ENCODE data around the gene STRIP1.

STRIP1 gene

DNA sequence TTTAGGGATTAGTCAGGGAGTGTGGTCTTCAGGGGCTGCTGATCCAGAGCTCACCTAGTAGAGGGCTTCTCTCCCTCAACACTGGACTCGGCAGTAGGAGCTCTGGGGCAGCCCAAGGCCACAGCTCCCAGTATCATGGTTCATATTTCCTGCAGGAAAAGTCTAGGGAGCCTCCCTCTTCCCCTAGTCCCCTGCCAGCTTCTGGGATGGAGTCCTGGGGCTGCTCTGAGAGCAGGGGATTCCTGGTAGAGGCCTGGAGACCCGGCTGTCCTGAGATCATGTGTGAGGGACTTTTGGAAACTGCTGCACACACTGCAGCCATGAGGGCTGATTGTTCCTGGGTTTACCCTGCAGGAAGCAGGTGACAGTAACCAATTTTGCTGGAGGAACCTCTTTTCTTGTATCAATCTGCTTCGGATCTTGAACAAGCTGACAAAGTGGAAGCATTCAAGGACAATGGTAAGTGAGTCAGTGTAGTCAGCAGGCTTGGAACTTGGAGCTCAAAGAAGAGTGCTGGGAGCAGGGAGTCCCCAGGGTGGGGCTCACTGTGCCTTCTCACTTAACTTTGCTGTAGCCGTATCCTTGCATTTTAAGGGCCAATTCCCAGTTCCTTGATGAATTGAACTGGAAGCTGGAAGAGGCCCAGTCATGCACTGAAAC lies 16.3 kb downstream of the STRIP1 start:
- Mint-ChIP-seq H3K4me3 (no peak overlapping the region), H3K27ac (no peak overlapping the region), H3K36me3 (ENCODE audit: low read depth) (peaks cover 43% of the 10 kb centered on the region), H3K4me1 (ENCODE audit: low read depth) (no peaks in the 10 kb centered on the region), H3K27me3 (ENCODE audit: low read depth) (no peaks in the 10 kb centered on the region), H3K9me3 (no peaks in the 10 kb centered on the region)

DNA sequence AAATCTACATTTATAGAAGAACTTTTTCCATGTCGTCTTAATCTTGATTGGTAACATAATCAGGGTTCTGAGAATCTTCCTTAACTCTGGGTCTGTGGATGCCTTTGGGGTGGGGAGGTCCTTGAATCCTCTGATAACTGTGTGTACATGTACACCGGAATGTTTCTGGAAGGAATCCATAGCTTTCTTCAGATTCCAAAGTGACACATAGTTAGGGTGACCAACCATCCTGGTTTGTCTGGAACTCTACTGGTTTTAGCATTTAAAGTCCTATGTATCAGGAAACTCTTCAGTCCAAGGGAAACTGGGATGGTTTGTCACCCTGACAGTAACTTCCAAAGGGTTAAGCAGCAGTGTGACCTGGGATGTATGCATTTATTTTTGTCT lies 16.8 kb downstream of the STRIP1 start:
- no peak overlapping the region for H3K27ac Mint-ChIP-seq
- H3K9me3 Mint-ChIP-seq: no peaks in the 10 kb centered on the region
- H3K27me3 Mint-ChIP-seq (ENCODE audit: low read depth): no peaks in the 10 kb centered on the region
- H3K4me3 Mint-ChIP-seq: no peak overlapping the region
- H3K4me1 Mint-ChIP-seq (ENCODE audit: low read depth): no peaks in the 10 kb centered on the region
- H3K36me3 Mint-ChIP-seq (ENCODE audit: low read depth): peaks cover 43% of the 10 kb centered on the region

- Mint-ChIP-seq H3K9me3 (no peaks in the 10 kb centered on the region), H3K27ac (no peak overlapping the region), H3K4me1 (ENCODE audit: low read depth) (no peaks in the 10 kb centered on the region), H3K27me3 (ENCODE audit: low read depth) (no peaks in the 10 kb centered on the region), H3K4me3 (no peak overlapping the region), H3K36me3 (ENCODE audit: low read depth) (peaks cover 35% of the 10 kb centered on the region)
Observed at GRCh38 chr1:110053552-110054428, 19.4 kb downstream of the STRIP1 start.

- Mint-ChIP-seq H3K36me3 (ENCODE audit: low read depth) (peaks cover 30% of the 10 kb centered on the region), H3K27ac (no peak overlapping the region)
Observed at GRCh38 chr1:110055493-110056284, 21.3 kb downstream of the STRIP1 start.

GRCh38 chr1:110056285-110056683 lies 21.9 kb downstream of the STRIP1 start:
- H3K4me1 Mint-ChIP-seq (ENCODE audit: low read depth): peaks cover 1% of the 10 kb centered on the region
- no peak overlapping the region for H3K4me3 Mint-ChIP-seq
- H3K27ac Mint-ChIP-seq: no peak overlapping the region
- H3K27me3 Mint-ChIP-seq (ENCODE audit: low read depth): no peaks in the 10 kb centered on the region
- peaks cover 28% of the 10 kb centered on the region for H3K36me3 Mint-ChIP-seq (ENCODE audit: low read depth)
- no peaks in the 10 kb centered on the region for H3K9me3 Mint-ChIP-seq

More at GRCh38 chr1:110055493-110056284, 21.3 kb downstream of the STRIP1 start:
- Mint-ChIP-seq H3K27me3 (ENCODE audit: low read depth) (no peaks in the 10 kb centered on the region), H3K9me3 (no peaks in the 10 kb centered on the region), H3K4me1 (ENCODE audit: low read depth) (peaks cover 1% of the 10 kb centered on the region), H3K4me3 (no peak overlapping the region)

DNA sequence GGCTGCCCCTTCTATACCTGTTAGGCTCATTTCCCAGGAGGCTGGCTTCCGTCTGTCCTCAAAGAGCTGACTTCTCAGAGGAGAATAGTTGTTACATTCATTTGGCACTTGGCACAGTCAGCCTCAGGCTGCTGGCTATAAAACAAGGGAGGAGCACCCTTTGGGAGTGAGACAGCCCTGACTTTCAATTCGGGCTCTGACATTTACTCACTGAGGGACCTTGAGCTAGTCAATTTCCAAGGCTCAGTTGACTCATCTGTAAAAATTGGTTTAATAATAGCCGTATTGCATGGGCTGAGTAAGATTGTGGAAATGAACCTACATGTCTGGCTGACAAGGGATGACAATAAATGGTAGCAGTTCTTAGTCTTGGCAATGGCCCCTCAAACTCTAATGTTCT lies 22.4 kb downstream of the STRIP1 start:
- H3K27ac Mint-ChIP-seq: no peak overlapping the region
- peaks cover 1% of the 10 kb centered on the region for H3K4me1 Mint-ChIP-seq (ENCODE audit: low read depth)
- peaks cover 27% of the 10 kb centered on the region for H3K36me3 Mint-ChIP-seq (ENCODE audit: low read depth)

DNA sequence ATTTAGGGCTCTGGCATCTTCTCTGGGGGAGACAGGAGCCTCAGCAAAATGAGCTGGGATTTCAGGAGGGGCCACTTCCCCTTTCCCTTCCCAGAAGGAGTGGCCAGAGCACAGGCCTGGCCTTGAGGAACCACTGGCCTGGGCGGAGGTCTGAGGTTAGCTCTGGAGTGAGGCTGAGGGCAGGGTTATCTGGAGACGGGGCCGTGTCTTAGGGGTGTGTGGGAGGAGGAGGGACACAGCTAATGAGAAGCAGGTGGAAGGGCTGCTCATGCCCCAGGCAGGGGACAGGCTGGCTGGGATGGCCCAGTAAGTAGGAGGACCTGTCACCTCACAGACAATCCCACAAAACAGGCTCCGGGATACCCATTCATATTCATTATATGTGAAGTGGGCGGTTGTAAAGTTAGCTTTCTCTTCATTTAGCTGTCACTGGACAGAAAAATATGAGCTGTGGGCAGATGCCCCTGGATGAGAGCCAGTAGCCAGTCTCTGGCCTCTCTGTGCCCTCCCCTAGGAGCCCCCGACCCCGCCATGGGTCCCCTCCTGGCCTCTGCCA lies 23.6 kb downstream of the STRIP1 start:
- H3K27ac Mint-ChIP-seq: no peak overlapping the region
- peaks cover 1% of the 10 kb centered on the region for H3K4me1 Mint-ChIP-seq (ENCODE audit: low read depth)
- H3K27me3 Mint-ChIP-seq (ENCODE audit: low read depth): no peaks in the 10 kb centered on the region
- H3K4me3 Mint-ChIP-seq: no peak overlapping the region
- H3K9me3 Mint-ChIP-seq: no peaks in the 10 kb centered on the region
- H3K36me3 Mint-ChIP-seq (ENCODE audit: low read depth): peaks cover 24% of the 10 kb centered on the region

More for the DNA sequence above, 22.4 kb downstream of the STRIP1 start:
- H3K27me3 Mint-ChIP-seq (ENCODE audit: low read depth): no peaks in the 10 kb centered on the region
- no peaks in the 10 kb centered on the region for H3K9me3 Mint-ChIP-seq
- no peak overlapping the region for H3K4me3 Mint-ChIP-seq

GRCh38 chr1:110058591-110058990 lies 24.2 kb downstream of the STRIP1 start:
- Mint-ChIP-seq H3K4me1 (ENCODE audit: low read depth) (peaks cover 1% of the 10 kb centered on the region), H3K4me3 (no peak overlapping the region), H3K9me3 (no peaks in the 10 kb centered on the region), H3K36me3 (ENCODE audit: low read depth) (peaks cover 19% of the 10 kb centered on the region), H3K27me3 (ENCODE audit: low read depth) (no peaks in the 10 kb centered on the region), H3K27ac (no peak overlapping the region)

- Mint-ChIP-seq H3K4me1 (ENCODE audit: low read depth) (peaks cover 1% of the 10 kb centered on the region), H3K27ac (no peak overlapping the region), H3K27me3 (ENCODE audit: low read depth) (no peaks in the 10 kb centered on the region), H3K9me3 (no peaks in the 10 kb centered on the region), H3K36me3 (ENCODE audit: low read depth) (peaks cover 12% of the 10 kb centered on the region), H3K4me3 (no peak overlapping the region)
Observed at GRCh38 chr1:110059133-110059863, 24.9 kb downstream of the STRIP1 start.

DNA sequence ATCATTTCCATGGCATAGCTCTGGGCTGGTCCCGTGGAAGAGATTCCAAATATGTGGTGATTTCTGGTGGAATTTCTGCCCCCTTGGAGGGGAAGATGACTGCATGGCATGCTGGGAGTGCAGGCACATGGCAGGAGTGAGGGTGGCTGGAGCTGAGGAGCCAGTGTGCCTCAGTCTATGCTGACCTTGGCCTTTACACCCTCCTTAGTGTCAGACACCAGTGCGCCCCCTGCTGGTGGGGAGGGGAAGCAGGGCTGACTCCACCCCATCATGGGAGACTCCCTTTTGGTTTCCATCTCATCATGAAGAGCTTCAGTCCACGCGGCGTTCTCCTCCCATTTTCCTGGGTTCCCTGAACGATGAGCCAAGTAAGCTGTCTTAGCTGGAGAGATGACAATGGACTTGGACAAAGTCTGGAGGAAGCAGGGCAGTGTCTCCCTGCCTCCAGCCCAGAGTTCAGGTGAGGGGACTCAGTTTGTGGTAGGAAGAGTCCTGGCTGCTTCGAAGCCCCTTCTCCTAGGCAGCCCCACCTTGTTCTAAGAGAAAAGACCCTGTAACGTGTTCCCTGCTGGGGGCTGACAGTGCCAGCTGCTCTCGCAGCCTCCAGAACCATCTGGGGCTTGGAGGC lies 25.7 kb downstream of the STRIP1 start:
- no peak overlapping the region for H3K27ac Mint-ChIP-seq
- H3K4me3 Mint-ChIP-seq: no peak overlapping the region
- H3K9me3 Mint-ChIP-seq: no peaks in the 10 kb centered on the region
- peaks cover 4% of the 10 kb centered on the region for H3K27me3 Mint-ChIP-seq (ENCODE audit: low read depth)
- peaks cover 12% of the 10 kb centered on the region for H3K36me3 Mint-ChIP-seq (ENCODE audit: low read depth)
- H3K4me1 Mint-ChIP-seq (ENCODE audit: low read depth): peaks cover 1% of the 10 kb centered on the region

DNA sequence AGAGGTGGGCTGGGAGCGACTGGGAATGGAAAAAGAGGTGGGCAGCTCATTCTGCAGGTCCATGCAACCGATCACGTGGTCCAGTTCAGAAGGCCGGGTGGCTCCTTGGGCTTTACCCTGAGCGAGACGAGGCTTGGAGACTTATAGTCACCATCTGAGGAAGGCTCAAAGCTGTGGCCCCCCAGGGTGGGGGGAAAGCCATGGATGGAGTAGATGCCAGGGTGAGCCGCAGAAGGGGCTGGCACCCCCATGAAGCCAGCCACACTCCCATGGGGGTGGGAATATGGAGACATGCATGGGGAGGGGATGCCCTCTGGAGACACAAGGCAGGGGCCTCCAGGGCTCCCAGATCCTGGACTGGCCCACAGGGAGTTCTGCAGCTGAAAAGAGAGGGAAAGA lies 26.2 kb downstream of the STRIP1 start:
- H3K4me1 Mint-ChIP-seq (ENCODE audit: low read depth): peaks cover 1% of the 10 kb centered on the region
- H3K4me3 Mint-ChIP-seq: no peak overlapping the region
- H3K27me3 Mint-ChIP-seq (ENCODE audit: low read depth): peaks cover 5% of the 10 kb centered on the region
- H3K36me3 Mint-ChIP-seq (ENCODE audit: low read depth): peaks cover 10% of the 10 kb centered on the region
- H3K9me3 Mint-ChIP-seq: no peaks in the 10 kb centered on the region
- H3K27ac Mint-ChIP-seq: no peak overlapping the region

DNA sequence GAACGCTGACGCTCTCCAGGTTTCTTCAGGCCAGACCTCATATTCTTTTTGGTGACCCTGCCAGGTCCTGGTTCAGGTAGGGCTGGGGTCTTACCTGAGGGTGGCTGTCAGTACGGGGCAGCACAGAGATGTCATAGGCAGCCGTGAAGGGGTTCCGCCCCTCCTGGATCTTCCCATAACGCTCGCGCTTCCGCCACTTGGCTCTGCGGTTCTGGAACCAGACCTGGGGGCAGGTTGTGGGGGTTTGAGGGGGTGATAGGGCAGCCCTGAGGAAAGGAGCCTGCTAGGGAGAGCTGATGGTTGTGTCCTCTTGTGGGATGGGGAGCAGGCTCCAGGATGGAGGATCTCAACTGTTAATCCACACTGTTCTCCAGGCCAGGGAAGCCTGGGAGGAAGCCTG lies 26.9 kb downstream of the STRIP1 start:
- no peak overlapping the region for H3K4me3 Mint-ChIP-seq
- peaks cover 10% of the 10 kb centered on the region for H3K27me3 Mint-ChIP-seq (ENCODE audit: low read depth)
- H3K9me3 Mint-ChIP-seq: no peaks in the 10 kb centered on the region
- peaks cover 9% of the 10 kb centered on the region for H3K36me3 Mint-ChIP-seq (ENCODE audit: low read depth)
- no peak overlapping the region for H3K27ac Mint-ChIP-seq
- peaks cover 1% of the 10 kb centered on the region for H3K4me1 Mint-ChIP-seq (ENCODE audit: low read depth)

DNA sequence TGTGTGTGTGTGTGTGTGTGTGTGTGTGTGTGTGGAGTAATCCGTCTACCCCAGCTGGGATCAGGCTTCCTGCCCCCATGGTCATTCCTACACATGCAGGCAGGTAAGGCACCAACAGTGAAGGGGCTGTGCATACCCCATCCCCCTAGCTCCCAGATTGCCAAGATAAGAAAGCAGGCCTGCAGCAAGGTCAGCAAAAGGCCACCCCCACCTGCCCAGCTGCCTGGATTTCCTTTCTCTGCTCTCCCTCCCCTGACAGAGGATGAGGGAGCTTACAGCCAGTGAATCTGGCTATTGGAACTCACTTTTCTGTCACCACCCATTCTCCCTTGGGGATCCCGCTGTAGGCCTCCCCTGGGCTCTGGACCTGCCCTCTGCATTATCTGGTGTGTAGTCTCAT lies 28.2 kb downstream of the STRIP1 start:
- Mint-ChIP-seq H3K27me3 (ENCODE audit: low read depth) (peaks cover 23% of the 10 kb centered on the region), H3K9me3 (no peaks in the 10 kb centered on the region), H3K4me1 (ENCODE audit: low read depth) (peaks cover 1% of the 10 kb centered on the region), H3K36me3 (ENCODE audit: low read depth) (peaks cover 6% of the 10 kb centered on the region), H3K27ac (no peak overlapping the region), H3K4me3 (no peak overlapping the region)
